HG03571 (cell line): Measurements from ENCODE around the gene MAPKAP1.

Experiments
- ATAC-seq: cut with Tn5 transposase; IDR thresholded peaks from one replicate; pipeline ENCODE4 v1.9.1; 2021; ENCODE audit not compliant: unreplicated experiment

MAPKAP1 gene

DNA sequence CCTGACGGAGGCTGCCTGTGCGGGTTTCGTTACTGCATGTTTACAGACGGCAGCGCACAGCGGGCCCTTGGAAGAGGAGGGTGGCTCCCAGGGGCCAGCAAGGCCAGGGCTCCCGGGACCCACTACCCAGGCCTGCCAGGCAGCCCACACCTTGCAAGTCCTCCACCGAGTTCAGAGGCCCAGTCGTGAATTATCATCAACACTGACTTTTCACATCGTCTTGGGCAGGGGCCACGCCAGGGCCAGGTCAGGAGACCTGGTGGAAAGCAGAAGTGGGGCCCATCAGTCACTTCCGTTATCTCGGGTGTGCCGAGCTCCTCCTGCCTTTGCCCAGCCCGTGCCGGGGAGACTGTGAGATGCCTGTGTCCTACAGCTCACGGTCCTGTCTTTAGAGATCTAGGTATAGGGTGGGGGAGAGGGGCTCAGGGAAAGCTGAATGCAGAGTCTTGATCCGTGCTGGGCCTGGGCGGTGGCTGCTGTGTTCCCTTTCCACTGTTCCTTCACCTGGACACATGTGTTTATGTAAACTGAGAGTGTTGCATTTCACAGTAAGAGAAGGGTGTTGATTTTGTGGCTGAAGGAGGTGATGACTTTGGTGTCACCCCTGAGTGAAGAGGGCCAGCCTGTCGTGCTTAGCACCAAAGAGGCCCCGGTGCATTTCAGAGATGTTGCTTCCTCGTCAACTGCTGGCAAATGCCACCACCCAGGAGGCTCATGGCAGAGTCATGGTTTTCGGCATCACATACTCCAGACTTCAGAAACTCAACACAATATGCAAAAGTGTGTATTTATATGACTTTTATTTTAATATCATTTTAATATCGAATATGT, 270.2 kb downstream of the MAPKAP1 start:
- ATAC-seq: no peak

DNA sequence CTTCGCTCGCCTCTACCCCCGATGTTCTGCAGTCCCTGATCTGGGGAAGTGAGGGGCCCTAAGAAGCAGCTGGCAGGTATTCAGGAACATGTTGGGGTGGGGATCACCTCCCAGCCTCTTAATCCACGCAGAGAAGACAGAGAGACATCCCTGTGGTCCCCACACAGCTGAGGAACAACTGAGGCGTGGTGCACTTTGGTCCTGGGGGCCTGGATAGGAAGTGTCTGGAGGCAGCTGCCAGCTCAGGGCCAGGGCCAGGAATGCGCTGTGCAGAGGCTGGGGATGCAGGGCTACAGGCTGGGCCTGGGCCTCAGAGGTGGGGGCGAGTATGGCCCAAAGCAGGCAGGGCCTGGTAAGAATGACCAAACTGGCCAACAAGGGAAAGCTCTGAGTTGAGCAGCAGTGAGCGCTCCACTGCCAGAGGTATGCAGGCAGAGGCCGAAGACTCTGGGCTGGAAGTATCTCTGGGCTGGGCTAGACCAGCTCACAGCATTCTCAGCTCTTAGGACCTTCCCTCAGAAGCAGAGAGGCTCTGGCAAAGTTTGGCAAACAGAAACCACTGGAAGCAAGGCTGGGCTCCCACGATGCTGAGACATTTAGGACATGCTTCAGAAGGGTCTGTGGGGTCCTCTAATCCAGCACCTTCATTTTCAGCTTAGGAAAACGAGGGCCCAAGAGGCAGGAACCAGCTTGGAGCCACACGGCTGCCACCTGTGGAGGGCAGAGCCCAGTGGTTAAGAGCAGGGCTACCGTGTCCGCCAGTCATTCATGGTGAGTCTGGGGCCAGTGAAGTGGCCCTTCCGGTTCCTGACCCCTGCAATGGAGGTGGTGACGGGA, 271.0 kb downstream of the MAPKAP1 start:
- ATAC-seq: no peak

DNA sequence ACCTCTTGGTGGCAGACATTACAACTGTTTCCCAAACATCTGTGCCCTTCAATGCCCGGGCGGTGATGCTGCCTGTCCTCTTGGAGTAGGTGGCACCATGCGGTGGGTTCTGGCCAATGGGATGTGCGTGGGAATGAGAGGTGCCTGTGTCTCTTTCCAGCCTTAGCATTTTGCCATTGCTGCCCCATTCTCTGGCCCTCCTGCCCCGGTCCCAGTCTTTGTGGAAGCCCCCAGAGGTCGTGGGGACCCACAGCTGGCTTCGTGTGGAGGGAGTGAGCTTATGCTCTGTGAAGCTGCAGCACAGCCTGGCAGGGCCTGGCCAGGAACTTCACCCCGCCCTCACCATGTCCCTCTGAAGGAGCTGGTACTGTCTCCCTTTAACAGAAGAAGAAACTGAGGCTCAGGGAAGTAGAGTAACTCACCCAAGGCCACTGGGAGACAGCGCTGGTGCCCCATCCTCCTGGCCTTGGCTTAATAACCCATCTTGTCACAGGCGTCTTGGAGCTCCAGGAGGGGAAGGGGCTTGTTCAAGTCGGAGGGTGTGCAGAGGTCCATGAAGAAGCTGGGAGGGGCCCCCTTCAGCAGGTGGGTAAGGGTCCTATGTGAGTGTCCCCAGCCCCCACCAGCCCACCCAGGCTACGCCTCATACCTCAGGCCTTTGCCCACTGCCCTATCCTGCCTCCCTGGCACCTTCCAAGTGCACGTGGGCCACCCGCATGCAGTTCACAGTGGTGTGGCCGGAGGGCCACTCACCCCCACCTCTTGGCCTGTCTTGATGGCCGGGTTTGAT, 271.8 kb downstream of the MAPKAP1 start:
- no peak for ATAC-seq

DNA sequence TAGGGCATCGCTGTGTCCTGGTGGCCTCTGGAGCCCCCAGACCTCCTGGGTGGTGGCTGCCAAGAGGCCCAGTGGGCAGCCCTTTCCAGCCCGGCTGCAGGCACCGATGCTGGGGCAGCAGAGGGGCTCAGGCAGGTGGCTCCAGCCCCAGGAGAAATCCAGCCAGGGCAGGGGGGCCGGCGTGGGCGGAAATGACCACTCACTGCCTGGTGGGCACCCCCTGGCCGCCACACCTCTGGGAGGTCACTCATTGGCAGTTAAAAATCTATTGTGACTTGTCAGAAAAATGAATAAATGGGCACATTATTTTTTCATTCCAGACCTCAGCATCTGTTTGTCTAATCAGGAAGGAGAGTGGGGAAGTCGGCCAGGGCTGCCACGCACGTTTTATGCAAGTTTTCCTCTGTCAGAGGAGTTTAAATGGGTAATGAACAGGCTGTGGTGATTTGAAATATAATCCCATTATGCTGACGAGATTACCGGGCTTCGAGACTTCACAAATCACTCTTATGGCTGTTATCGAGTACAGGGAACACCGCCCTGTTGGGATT, 273.5 kb downstream of the MAPKAP1 start:
- ATAC-seq: no peak

DNA sequence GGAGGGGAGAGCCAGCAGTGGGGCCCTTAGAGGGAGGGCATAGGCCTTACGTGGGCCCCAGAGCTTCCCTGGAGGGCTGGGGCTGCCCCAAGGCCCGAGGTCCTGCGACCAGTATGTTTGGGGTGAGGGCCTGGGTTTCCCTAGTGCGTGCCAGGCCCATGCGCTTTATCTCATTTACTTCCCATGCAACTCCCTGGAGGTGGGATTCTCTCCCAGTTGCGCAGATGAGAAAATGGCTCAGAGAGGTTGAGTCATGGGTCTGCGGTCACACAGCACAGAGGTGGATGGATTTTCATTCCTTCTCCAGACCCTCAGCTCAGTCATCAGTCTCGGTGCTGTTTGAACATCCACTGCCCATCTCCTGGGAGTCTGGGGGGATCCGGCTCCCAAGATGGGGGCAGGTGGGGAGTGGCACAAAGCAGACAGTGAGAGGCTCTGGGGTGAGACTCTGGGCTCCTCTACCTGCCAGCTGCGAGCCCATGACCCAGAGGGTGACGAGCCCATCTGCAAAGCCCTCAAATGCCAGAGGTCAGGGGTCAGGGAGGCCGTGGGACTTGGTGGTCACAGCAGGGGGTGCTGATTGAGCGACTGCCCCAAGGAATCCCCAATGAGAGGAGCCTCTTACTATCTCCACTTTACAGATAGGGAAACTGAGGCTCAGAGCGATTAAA, 274.2 kb downstream of the MAPKAP1 start:
- no peak for ATAC-seq

DNA sequence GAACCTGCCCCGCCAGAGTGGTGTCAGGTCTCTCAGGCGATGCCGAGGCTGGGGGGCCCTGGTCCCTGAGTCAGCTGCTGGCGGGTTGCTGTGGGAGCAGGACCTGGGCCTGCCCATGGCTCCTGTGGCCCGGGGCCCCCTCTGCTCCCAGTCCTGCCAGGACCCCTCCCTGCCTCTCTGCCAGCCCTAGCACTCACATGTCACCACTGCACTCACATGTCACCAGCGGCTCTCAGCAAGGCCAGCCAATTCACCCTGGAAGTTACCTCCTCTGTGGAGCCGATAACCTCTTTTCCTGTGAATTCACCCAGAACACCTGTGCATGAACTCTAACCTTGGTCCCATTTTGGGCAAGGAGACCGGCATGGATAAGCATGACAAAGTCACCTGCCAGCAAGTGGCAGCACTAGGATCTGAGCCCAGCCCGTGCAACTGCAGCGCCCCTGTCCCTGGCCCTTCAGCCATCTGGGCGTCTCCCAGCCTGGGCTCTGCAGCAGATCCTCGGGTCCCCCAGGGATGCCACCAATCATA, 275.2 kb downstream of the MAPKAP1 start:
- no peak for ATAC-seq

DNA sequence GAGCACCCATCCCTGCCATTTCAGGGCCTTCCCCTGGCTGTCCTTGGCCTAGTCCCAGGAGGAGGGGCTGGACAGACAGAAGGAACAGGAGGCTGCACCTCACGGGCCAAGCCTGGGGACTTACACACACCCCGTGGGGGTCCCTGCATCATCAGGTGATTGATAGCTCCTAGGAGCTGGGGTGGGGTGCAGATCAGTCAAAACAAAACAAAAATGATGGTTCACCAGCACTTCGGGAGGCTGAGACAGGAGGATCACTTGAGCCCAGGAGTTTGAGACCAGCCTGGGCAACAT, 276.0 kb downstream of the MAPKAP1 start:
- ATAC-seq: no peak

DNA sequence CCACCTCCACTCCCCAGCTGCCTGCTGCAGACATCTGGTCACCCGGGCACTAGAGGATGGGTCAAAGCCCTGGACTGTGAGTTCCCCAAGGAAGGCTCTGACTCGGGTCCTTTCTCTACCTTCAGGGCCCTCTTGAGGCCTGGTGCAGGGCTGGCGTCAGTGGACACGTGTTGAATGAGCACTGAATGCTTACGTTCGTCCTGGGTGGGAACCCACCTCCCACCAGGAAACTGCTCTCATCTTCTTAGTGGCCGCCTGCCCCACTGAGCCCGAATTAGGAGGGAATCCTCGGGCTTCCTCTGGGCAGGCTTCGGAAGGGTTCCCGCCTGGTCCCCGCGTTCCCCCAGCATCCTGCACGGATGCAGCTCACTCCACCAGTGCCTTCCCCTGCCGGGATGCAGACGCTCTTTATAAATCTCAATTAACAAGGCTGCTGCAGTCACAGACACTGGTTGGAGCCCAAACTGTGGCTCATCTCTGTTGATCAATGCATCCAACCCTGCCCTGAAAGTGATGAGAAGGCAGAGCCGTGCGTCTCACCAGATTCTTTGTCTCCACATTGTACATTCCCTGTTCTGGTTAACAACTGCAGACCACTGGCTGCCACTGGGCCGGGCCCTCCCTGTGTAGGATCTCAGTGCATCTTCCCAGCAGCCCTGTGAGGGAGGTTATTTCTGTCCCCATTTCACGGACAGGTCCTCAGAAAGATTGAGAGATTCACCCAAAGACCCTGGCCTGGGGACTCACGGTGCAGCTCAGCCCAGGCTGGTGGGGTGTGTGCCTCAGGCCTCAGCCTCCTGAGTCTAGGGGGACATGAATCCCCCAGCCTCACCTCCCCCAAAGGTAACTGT, 276.6 kb downstream of the MAPKAP1 start:
- no peak for ATAC-seq

DNA sequence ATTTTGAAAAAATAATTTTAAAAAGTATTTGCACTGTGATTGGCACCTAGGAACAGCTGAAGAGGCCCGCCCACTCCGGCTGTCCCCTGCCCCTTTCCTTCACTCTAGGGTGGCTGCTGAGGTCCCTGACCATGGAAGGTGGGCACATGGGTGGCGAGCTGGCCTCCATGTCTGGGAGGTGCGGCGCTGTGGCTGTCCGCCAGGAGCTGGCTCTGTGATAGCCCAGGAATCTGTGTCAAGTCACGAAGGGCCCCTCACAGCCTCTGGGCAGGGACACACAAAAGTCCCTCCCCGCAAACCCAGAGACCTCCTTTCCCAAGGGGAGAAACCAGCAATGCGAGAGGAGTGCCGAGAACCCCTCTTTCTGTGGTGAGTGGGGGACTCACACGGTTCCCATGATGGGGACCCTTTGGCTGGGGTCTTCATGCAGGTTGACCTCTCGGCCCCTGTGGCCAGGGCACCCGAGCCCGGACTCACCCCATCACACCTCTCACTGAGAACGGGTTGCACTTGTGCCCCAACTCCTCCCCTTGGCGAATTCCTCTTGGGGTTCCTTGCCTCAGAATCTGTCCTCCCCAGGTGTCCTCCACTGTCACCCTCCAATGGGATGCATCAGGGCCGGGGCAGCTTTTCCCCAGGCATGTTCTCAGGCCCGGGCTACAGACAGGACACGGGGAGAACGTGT, 277.4 kb downstream of the MAPKAP1 start:
- no peak for ATAC-seq

DNA sequence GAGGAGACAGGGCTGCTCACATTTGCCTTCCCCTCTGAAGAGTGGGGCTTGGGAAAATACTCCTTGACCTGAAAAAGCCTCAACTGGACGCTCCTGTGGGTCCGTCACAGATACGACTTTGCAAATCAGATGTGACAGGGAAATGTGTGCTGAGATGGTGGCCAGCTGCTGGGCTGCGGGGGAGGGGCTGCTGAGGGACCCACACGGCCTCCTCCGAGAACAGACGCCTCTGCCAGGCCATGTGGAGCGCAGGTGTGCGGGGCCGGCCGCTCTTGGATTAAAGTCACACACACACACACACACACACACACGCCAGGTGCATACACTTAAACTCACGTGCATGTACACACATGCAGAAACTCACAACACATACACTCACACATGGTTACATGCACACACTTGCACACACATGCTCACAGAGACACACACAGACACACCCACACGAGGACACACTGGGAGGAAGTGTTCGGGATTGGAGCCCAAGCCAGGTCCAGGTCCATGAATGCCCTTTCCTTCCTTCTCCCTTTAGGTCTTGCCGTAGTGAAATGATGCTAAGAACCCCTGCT, 278.0 kb downstream of the MAPKAP1 start:
- no peak for ATAC-seq

DNA sequence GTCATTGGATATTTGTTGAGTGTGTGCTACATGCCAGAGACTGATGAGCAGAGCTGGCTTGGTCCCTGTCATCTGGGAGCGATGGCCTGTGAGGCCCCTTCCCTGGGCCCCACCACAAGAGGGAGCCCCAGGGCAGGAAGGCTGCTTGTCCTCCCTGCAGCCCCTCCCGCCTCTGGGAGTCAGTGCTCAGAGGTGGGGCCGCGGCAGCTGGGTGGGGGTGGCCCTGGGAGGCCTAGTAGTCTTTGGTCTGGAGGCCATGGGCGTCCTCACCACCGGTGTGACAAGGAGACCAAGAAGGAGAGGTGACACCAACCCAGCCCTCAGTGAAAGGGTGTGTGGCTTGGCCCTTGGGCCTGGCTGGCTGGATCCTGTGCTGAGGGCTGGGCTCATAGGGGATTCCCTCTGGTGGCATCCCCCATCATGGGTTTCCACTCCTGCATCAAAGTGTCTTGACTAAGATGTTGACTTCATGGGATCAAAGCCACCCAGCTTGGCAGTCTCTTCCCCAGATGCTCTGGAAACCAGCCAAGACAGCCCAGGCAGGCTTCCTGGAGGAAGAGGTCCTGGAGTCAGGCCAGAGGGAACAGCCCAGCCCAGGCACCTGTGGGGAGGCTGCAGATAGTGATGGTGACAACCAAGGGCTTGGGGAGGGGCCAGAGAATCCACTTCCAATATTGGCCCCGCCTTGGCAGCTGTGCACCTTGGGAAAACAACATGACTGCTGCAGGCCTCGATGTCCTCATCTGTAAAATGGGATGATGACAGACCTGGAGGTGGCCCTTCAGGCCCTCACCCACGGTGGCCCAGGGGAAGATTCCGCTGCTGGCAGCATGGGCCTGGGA, 278.7 kb downstream of the MAPKAP1 start:
- ATAC-seq: no peak

DNA sequence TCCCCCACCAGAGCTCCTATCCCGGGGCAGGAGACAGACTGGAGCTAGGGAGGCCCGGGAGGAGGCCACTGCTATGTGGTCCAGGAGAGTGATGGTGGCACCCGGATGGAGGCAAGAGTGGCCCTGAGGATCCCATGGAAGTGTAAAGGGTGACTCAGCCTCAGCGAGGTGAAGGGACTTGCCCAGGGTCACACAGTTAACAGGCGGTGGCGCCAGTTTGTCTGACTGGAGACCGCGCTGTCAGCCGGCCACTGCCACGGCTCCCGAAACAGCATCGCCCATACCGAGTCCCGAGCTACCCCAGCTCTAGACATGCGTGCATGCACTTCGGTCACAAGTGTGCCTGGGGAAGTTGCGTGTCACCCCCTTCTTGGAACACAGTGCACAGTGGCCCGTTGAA, 279.5 kb downstream of the MAPKAP1 start:
- ATAC-seq: no peak

DNA sequence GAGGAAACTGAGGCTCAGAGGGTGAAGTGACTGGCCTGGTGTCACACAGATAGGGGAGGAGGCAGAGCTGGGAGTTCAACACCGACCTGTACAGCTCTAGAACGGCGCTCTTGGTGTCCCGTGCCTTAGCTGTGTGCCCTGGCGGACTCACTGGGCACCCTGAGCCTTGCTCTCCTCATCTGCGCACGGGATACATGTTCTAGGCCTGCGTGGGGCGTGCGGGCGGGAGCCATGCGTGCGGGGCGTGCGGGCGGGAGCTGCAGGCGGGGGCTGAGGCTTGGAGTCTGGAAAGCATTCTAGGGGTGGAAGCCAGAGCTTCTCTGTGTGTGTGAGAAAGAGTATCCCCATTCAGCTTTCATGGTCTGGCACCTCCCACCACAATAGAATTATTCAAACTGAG, 280.1 kb downstream of the MAPKAP1 start:
- ATAC-seq: no peak

DNA sequence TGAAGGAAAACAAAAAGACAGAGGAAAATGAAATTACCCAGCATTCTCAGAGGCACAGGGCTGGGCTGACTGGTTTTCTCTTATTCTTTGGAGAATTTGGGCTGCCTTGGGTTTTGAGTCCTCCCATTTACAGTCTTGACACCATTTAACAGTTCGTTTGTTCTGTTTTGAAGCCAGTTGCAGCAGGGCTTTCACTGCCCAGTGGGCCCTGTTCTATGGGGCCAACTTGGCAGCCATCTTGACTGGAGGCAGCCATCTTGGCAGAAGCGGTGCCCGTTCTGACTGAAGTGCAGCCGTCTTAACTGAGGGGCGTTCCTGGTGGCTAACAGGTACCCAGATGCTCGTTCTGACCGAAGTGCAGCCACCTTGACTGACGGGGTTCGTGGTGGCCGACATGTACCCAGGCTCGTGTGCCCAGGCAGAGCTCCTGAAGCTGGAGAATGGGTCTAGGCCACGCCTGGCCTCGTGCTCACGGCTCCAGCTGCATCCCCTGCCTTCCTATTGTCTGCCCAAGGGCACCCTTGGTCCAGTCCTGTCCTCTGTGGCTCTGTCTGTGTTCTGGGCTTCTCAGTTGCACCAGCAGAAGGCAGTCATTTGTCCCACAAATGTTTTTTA, 281.0 kb downstream of the MAPKAP1 start:
- no peak for ATAC-seq

DNA sequence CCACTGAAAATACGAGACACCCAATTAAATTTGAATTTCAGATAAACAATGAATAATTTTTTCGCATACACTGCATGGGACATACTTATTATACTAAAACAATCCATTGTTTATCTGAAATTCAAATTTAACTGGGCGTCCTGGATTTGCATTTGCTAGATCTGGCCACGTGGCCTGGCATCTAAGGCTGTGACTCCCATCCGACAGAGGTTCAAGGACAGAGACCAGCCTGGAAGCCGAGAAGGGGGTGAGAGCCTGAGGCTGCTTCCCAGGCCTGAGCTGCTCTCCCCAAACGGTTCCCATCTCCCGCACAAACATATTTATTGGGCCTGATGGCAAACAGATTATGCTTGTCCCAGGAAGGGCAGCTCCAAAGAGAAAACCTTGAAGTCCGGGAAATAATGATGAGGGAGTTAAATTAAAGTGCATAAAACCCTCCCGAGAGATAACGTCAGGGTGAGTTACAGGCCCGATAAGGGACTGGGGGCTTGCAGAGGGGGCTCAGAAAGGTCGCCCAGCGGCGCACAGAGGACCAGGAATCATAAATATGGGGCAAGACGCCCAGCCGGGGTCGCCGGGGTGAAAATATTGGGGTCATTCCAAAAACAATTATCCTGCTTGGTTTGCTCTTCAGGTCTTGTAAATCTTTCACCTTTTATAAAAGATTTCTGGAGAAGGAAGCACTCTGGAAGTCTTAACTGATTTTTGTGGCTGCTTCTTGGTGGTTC, 281.7 kb downstream of the MAPKAP1 start:
- no peak for ATAC-seq

DNA sequence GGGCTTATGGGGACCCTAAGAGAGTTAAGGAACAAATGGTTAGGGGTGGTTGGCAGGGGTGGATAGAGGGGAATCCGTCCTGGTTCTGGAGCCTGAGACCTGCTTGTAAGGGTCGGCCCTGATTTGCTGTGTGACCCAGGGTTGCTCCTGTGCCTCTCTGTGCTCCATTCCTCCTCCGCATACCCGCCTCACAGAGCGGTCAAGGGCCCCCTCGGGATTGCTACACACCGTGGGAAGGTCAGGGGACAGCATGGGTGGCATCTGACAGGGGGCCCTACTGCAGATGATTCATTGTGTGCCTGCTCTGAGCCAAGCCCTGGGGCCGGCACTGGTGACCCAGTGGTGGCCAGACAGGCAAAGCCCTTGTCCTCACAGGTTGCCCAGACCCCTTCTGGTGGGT, 283.0 kb downstream of the MAPKAP1 start:
- no peak for ATAC-seq

DNA sequence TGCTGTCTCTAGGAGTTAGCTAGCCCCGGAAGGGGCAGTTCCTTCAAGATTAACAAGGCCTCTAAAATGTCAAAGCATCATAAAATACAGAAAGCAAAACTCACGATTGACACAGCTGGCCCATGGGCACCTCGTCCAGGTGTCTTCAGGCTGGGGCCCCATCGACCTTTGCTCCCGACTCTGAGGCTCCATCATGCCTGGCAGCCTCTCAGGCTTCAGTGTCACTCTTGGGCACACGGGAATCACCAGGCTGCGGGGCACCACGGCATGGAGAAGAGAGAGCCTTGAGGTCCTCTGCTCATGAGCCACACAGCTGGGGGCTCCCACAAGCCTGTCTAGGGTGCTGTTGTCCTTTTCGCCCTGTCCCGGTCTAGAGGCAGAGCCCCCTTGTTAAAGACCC, 284.2 kb downstream of the MAPKAP1 start:
- no peak for ATAC-seq
